Endodermal cell (in vitro differentiated cells): ENCODE results near the gene BSN. TPM values are rescaled to one million over a fixed set of nuclear protein-coding genes. Genes with fewer than 3 reads are reported as not detected.

Experiments
- DNase-seq: peaks from one replicate; pipeline ENCODE4 v3.0.0-alpha.2; 2017
- H3K27ac ChIP-seq: 2 replicates; pipeline ENCODE4 v1.5.1; 2013; ENCODE audit warnings: mild to moderate bottlenecking, low read depth, low read length, moderate library complexity
- H3K27me3 ChIP-seq: 2 replicates; pipeline ENCODE4 v1.6.1; 2013; ENCODE audit warnings: mild to moderate bottlenecking, low read length, moderate library complexity; ENCODE audit not compliant: insufficient read depth, control insufficient read depth, poor library complexity, severe bottlenecking
- H3K36me3 ChIP-seq: 2 replicates; pipeline ENCODE4 v1.7.0; 2013; ENCODE audit warnings: mild to moderate bottlenecking, low read length, moderate library complexity; ENCODE audit not compliant: control insufficient read depth, insufficient read depth
- H3K4me1 ChIP-seq: one replicate; pipeline ENCODE4 v1.7.0; 2013; ENCODE audit warnings: low read length; ENCODE audit not compliant: control insufficient read depth, insufficient read depth
- H3K4me3 ChIP-seq: 2 replicates; pipeline ENCODE4 v1.5.1; 2013; ENCODE audit warnings: mild to moderate bottlenecking, low read length, moderate library complexity
- H3K9ac ChIP-seq: 2 replicates; pipeline ENCODE4 v1.6.1; 2013; ENCODE audit warnings: mild to moderate bottlenecking, low read length, moderate library complexity; ENCODE audit not compliant: poor library complexity, severe bottlenecking; ENCODE audit errors: extremely low read depth
- H3K9me3 ChIP-seq: 2 replicates; pipeline ENCODE4 v1.6.1; 2013; ENCODE audit warnings: mild to moderate bottlenecking, low read length, moderate library complexity; ENCODE audit not compliant: control insufficient read depth
- H3K27ac Mint-ChIP-seq: 2 replicates; pipeline ENCODE4 v1.8.0; 2020; ENCODE audit warnings: mixed read lengths
- H3K27me3 Mint-ChIP-seq: 2 replicates; pipeline ENCODE4 v1.8.0; 2021; ENCODE audit warnings: mild to moderate bottlenecking, mixed read lengths; ENCODE audit not compliant: insufficient read depth
- H3K36me3 Mint-ChIP-seq: 2 replicates; pipeline ENCODE4 v1.8.0; 2020; ENCODE audit warnings: low read depth, mixed read lengths
- H3K4me1 Mint-ChIP-seq: 2 replicates; pipeline ENCODE4 v1.8.0; 2020; ENCODE audit warnings: mixed read lengths
- H3K4me3 Mint-ChIP-seq: 2 replicates; pipeline ENCODE4 v1.8.0; 2020; ENCODE audit warnings: mild to moderate bottlenecking, moderate library complexity, mixed read lengths
- H3K9me3 Mint-ChIP-seq: 2 replicates; pipeline ENCODE4 v1.8.0; 2020; ENCODE audit warnings: mild to moderate bottlenecking, mixed read lengths
- WGBS, 2 experiments: methylation state at CpG; one replicate each; pipeline versions ENCODE4 v1.1.5 to v1.1.7; 2013; ENCODE audit warnings: missing lambda C conversion rate in 2 of 2, mixed read lengths in 1 of 2; ENCODE audit not compliant: insufficient coverage in 1 of 2, insufficient read length in 1 of 2; 5-methylcytosine and 5-hydroxymethylcytosine counted together
- total RNA-seq, 2 donors: library from RNA; stranded (reverse); fragmentation: NEBNext Ultra II Directional in 1 of 2; extraction: Animal tissue kit (Norgen Biotek cat#: 25700) in 1 of 2; gene quantifications; 2 replicates in 1 of 2; 3 replicates in 1 of 2; pipeline ENCODE4 v1.2.1, GENCODE V29; 2021
- TF ChIP-seq, protein P1 (sequence below): fragments of 200-600 bp; sonication (generic); conservative IDR thresholded peaks from 2 replicates; pipeline ENCODE4 v1.5.0; 2021; ENCODE audit warnings: antibody characterized with exemption, mild to moderate bottlenecking

BSN gene
- total RNA-seq, 2 donors from 2014 or later: 2.4 to 2.5 TPM

DNA sequence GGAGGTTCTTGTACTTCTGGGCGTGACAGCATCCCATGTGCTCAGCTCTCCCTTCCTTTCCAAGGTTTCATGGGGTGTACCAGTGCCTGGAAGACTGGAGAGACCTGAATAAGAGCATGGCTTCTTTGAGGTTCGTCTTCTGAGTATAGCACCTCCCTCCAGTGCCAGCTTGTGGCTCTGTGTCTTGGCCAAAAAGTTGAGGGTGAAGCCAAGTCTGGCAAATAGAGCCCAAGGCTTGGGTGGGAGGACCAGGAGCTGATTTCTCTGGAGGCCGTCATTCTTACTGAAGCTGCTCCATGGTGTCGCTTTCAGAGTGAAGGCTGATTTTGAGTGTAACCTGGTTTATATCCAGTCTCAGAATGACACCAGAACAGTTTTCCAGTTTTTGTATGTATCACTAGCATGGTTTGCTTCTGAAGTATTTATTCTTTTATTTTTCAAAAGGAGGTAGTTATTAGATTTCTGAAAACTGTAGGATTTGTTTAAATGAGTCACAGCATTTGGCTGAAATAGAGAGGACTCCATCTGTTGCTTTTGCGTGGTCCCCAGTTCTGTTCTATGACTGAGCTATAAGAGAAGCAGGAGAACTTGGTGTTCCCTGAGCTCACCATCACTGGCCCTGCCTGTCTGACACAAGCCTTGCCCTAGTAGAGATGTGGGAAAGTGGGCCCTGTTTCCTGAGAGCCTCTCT is 47.2 kb downstream of the BSN start:
- no peaks in the 10 kb centered on the region for H3K9me3 ChIP-seq
- H3K9ac ChIP-seq: no peak overlapping the region
- H3K4me1 Mint-ChIP-seq: peaks cover 11% of the 10 kb centered on the region
- TF ChIP-seq, protein P1, sequence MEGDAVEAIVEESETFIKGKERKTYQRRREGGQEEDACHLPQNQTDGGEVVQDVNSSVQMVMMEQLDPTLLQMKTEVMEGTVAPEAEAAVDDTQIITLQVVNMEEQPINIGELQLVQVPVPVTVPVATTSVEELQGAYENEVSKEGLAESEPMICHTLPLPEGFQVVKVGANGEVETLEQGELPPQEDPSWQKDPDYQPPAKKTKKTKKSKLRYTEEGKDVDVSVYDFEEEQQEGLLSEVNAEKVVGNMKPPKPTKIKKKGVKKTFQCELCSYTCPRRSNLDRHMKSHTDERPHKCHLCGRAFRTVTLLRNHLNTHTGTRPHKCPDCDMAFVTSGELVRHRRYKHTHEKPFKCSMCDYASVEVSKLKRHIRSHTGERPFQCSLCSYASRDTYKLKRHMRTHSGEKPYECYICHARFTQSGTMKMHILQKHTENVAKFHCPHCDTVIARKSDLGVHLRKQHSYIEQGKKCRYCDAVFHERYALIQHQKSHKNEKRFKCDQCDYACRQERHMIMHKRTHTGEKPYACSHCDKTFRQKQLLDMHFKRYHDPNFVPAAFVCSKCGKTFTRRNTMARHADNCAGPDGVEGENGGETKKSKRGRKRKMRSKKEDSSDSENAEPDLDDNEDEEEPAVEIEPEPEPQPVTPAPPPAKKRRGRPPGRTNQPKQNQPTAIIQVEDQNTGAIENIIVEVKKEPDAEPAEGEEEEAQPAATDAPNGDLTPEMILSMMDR: no peak
- no peak overlapping the region for H3K27ac Mint-ChIP-seq
- H3K27me3 ChIP-seq: no peaks in the 10 kb centered on the region
- H3K27me3 Mint-ChIP-seq: no peaks in the 10 kb centered on the region
- no peaks in the 10 kb centered on the region for H3K36me3 ChIP-seq
- H3K36me3 Mint-ChIP-seq: no peaks in the 10 kb centered on the region
- no peak overlapping the region for H3K4me3 Mint-ChIP-seq
- H3K4me3 ChIP-seq: no peak overlapping the region
- H3K9me3 Mint-ChIP-seq: no peaks in the 10 kb centered on the region
- 90 to 92% methylated on average over 5 of the region's 5 CpGs for WGBS, 2 experiments
- H3K4me1 ChIP-seq: no peaks in the 10 kb centered on the region
- H3K27ac ChIP-seq: no peak overlapping the region
- DNase-seq: no peak

DNA sequence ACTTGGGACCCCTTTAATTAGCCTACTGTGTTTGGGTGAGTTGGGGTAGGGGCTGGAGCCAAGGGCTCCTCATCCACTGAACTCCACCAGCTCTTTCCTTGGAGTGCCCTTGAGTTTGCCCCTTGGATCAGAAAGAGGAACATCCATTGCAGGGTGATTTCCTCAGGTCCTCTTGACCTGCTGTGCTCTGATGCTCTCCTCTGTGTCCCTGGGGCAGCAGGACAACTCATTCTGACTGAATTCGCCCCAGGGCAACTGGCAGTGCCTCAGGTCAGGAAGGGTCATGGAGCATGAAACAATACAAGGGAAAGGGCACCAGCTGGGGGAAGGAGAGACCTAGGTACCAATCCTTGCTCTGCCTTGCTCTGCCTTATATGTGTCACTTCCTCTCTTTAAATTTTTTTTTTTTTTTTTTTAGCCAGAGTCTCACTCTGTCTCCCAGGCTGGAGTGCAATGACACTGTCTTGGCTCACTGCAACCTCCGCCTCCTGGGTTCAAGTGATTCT is 47.8 kb downstream of the BSN start:
- H3K36me3 Mint-ChIP-seq: no peaks in the 10 kb centered on the region
- Histone ChIP-seq H3K4me1 (no peaks in the 10 kb centered on the region), H3K4me3 (no peak overlapping the region), H3K9ac (no peak overlapping the region), H3K27ac (no peak overlapping the region), H3K9me3 (no peaks in the 10 kb centered on the region), H3K27me3 (no peaks in the 10 kb centered on the region), H3K36me3 (no peaks in the 10 kb centered on the region)
- no peak overlapping the region for H3K27ac Mint-ChIP-seq
- peaks cover 11% of the 10 kb centered on the region for H3K4me1 Mint-ChIP-seq
- no peak for DNase-seq
- no peak overlapping the region for H3K4me3 Mint-ChIP-seq
- H3K27me3 Mint-ChIP-seq: no peaks in the 10 kb centered on the region
- TF ChIP-seq, protein P1: no peak
- 98% methylated on average over 2 of the region's 2 CpGs; no CpG with 5 or more reads in 1 of the 2 experiments for WGBS, 2 experiments
- H3K9me3 Mint-ChIP-seq: no peaks in the 10 kb centered on the region

- Histone ChIP-seq H3K27ac (no peak overlapping the region), H3K36me3 (no peaks in the 10 kb centered on the region), H3K9me3 (no peaks in the 10 kb centered on the region), H3K4me3 (no peak overlapping the region), H3K9ac (no peak overlapping the region), H3K27me3 (no peaks in the 10 kb centered on the region), H3K4me1 (no peaks in the 10 kb centered on the region)
- DNase-seq: no peak
- 95 to 100% methylated on average over 2 to 5 of the region's 5 CpGs for WGBS, 2 experiments
- Mint-ChIP-seq H3K27ac (no peak overlapping the region), H3K27me3 (no peaks in the 10 kb centered on the region), H3K9me3 (no peaks in the 10 kb centered on the region), H3K4me3 (no peak overlapping the region), H3K4me1 (peaks cover 11% of the 10 kb centered on the region), H3K36me3 (no peaks in the 10 kb centered on the region)
- TF ChIP-seq, protein P1: no peak
Measured at GRCh38 chr3:49602877-49603411, 48.7 kb downstream of the BSN start.
